Peyer's patch (tissue), 4 donors: ENCODE data around the gene MPL.

Experiments
- CTCF ChIP-seq, 6 experiments: fragments of 450-650 bp in 4 of 6; fragments of 200-600 bp in 2 of 6; sonication (generic) in 1 of 6; IDR thresholded peaks; one replicate each; pipeline ENCODE4 v1.5.1; 2017 to 2019; ENCODE audit warnings: antibody characterized with exemption in 6 of 6, mild to moderate bottlenecking in 3 of 6, moderate library complexity in 1 of 6
- POLR2A ChIP-seq, 2 donors: fragments of 450-650 bp; IDR thresholded peaks; one replicate each; pipeline ENCODE4 v1.5.1; 2017; ENCODE audit warnings: antibody characterized with exemption in 2 of 2, mild to moderate bottlenecking in 2 of 2, moderate library complexity in 2 of 2

- TF ChIP-seq POLR2A (IDR thresholded peaks at IDR 0.05) (no peak), CTCF (IDR thresholded peaks at IDR 0.05) (no peak)
These were observed 28.8 kb upstream of the MPL start for GRCh38 chr1:43308635-43309404.
